BE2C (cell line): ENCODE data around the gene FAT2.

Source experiments
- DNase-seq: peaks from one replicate; pipeline ENCODE4 v3.0.0-alpha.2; 2020
- H3K27me3 ChIP-seq: fragments of 250-450 bp; sonication (Bioruptor Pico); 2 replicates; pipeline ENCODE4 v1.5.1; 2020; ENCODE audit warnings: mild to moderate bottlenecking
- H3K36me3 ChIP-seq: fragments of 250-450 bp; sonication (Bioruptor Pico); 2 replicates; pipeline ENCODE4 v1.5.1; 2020; ENCODE audit warnings: mild to moderate bottlenecking
- H3K4me1 ChIP-seq: fragments of 250-450 bp; sonication (Bioruptor Pico); 2 replicates; pipeline ENCODE4 v1.5.1; 2020
- H3K4me3 ChIP-seq: 2 replicates; pipeline ENCODE4 v1.5.1; 2011; ENCODE audit warnings: low read depth, low read length
- H3K9me3 ChIP-seq: fragments of 250-450 bp; sonication (Bioruptor Pico); 2 replicates; pipeline ENCODE4 v1.5.1; 2020
- TF ChIP-seq, protein P1 (sequence below): IDR thresholded peaks from 2 replicates; pipeline ENCODE4 v1.5.1; 2012; ENCODE audit warnings: mild to moderate bottlenecking, low read depth, low read length

Gene FAT2

GRCh38 chr5:151624476-151624875 lies 33.3 kb upstream of the FAT2 start:
- Histone ChIP-seq H3K4me1 (no peaks in the 10 kb centered on the region), H3K27me3 (no peaks in the 10 kb centered on the region; the same call in 1 of the 2 replicates), H3K4me3 (no peak overlapping the region), H3K36me3 (no peaks in the 10 kb centered on the region), H3K9me3 (no peaks in the 10 kb centered on the region)
- no peak for DNase-seq
- TF ChIP-seq, protein P1, sequence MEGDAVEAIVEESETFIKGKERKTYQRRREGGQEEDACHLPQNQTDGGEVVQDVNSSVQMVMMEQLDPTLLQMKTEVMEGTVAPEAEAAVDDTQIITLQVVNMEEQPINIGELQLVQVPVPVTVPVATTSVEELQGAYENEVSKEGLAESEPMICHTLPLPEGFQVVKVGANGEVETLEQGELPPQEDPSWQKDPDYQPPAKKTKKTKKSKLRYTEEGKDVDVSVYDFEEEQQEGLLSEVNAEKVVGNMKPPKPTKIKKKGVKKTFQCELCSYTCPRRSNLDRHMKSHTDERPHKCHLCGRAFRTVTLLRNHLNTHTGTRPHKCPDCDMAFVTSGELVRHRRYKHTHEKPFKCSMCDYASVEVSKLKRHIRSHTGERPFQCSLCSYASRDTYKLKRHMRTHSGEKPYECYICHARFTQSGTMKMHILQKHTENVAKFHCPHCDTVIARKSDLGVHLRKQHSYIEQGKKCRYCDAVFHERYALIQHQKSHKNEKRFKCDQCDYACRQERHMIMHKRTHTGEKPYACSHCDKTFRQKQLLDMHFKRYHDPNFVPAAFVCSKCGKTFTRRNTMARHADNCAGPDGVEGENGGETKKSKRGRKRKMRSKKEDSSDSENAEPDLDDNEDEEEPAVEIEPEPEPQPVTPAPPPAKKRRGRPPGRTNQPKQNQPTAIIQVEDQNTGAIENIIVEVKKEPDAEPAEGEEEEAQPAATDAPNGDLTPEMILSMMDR: no peak

- H3K27me3 ChIP-seq: no peaks in the 10 kb centered on the region; the same call in 1 of the 2 replicates
- H3K9me3 ChIP-seq: no peaks in the 10 kb centered on the region
- H3K4me1 ChIP-seq: no peaks in the 10 kb centered on the region
- no peak overlapping the region for H3K4me3 ChIP-seq
- no peak for DNase-seq
- no peaks in the 10 kb centered on the region for H3K36me3 ChIP-seq
- TF ChIP-seq, protein P1: no peak
Observed at GRCh38 chr5:151622367-151623088, 31.4 kb upstream of the FAT2 start.

DNA sequence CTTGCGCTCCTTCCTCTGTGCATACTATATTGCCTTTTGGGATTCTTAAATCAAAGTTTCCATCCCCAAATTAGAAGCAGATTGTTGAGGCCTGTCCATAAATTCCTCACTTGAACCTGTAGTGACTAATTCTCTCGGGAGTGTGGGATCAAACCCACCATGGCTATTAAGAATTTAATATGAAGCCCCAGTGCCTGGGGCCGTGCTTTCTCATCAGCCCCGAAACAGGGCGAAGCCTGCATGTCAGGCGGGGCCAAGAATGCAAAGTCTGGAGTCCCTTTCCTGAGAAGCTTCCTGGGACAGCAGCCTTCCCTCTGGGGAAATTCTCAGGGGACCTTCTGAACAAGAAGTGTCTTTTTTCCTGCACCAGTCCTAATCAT lies 29.3 kb upstream of the FAT2 start:
- Histone ChIP-seq H3K27me3 (no peaks in the 10 kb centered on the region; the same call in 1 of the 2 replicates), H3K4me1 (no peaks in the 10 kb centered on the region), H3K36me3 (no peaks in the 10 kb centered on the region), H3K9me3 (no peaks in the 10 kb centered on the region), H3K4me3 (no peak overlapping the region)
- TF ChIP-seq, protein P1: no peak
- DNase-seq: no peak

DNA sequence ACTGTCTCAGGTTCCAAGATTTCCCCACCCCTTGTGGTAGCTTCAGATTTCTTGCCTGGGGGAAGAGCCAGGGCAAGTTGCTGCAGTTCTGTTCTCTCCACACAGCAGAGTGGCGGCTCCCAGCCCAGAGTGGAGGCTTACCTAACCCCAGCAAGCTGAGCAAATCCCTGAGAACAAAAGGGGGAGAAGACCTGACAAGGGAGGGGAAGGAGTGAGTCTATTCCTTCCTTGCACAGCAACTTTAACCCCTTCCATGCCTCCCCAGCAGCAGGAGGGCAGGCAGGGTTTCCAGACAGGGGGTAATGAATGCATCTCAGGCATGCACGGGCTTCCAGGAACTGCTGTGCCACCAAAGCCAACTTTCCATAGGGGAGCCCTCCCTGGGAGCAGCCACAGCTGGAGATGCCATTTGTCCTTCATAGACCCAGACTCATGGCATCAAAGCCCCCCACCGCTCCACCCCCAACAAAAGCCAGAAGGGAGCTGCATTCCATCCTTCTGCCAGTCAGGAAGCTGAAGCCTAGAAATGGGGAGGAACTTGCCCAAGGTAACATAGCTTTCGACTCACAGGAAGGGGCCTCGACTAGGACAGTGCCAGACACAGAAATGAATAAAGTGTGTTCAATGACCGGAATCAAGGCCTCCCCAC lies 28.8 kb upstream of the FAT2 start:
- Histone ChIP-seq H3K27me3 (no peaks in the 10 kb centered on the region; the same call in 1 of the 2 replicates), H3K4me3 (no peak overlapping the region), H3K36me3 (no peaks in the 10 kb centered on the region), H3K4me1 (no peaks in the 10 kb centered on the region), H3K9me3 (no peaks in the 10 kb centered on the region)
- DNase-seq: no peak
- TF ChIP-seq, protein P1: no peak

GRCh38 chr5:151618907-151619306 lies 27.8 kb upstream of the FAT2 start:
- TF ChIP-seq, protein P1: no peak
- Histone ChIP-seq H3K36me3 (no peaks in the 10 kb centered on the region), H3K9me3 (no peaks in the 10 kb centered on the region), H3K4me1 (no peaks in the 10 kb centered on the region), H3K4me3 (no peak overlapping the region), H3K27me3 (no peaks in the 10 kb centered on the region; the same call in 1 of the 2 replicates)
- DNase-seq: no peak
